GM20431 (cell line): ENCODE measurements around the gene TRIM6.

Experiments used
- in situ Hi-C: fragments of 300-500 bp; cut with MseI, MboI; formaldehyde crosslinking; loops from one replicate; pipeline ENCODE4 v1.15.0; 2020; ENCODE audit warnings: low sequenced_read_pairs; ENCODE audit not compliant: unreplicated experiment

TRIM6 gene

DNA sequence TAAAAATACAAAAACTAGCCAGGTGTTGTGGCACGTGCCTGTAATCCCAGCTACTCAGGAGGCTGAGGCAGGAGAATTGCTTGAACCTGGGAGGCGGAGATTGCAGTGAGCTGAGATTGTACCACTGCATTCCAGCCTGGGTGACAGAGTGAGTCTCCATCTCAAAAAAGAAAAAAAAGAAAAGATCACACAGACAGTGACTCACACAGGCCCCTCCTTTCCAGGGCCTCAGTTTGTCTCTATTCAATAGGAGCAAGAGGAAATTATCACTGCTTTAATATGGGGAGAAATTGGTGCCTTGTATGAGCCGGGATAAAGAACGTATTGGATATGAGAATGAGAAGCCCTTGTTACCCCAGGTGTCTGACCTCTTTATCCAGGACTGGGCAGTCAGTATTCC is 6.4 kb downstream of the TRIM6 start:
- in situ Hi-C loops, result loop anchor here (25.0 kb wide), 1 partner anchor 210 kb away; the partner anchor contains the start of gene OR52N2

DNA sequence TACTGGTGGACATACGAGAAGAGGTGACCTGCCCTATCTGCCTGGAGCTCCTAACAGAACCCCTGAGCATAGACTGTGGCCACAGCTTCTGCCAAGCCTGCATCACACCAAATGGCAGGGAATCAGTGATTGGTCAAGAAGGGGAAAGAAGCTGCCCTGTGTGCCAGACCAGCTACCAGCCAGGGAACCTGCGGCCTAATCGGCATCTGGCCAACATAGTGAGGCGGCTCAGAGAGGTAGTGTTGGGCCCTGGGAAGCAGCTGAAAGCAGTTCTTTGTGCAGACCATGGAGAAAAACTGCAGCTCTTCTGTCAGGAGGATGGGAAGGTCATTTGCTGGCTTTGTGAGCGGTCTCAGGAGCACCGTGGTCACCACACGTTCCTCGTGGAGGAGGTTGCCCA is 6.9 kb downstream of the TRIM6 start:
- in situ Hi-C loops, result loop anchor here (25.0 kb wide), 1 partner anchor 209 kb away; the partner anchor contains the start of gene OR52N2

DNA sequence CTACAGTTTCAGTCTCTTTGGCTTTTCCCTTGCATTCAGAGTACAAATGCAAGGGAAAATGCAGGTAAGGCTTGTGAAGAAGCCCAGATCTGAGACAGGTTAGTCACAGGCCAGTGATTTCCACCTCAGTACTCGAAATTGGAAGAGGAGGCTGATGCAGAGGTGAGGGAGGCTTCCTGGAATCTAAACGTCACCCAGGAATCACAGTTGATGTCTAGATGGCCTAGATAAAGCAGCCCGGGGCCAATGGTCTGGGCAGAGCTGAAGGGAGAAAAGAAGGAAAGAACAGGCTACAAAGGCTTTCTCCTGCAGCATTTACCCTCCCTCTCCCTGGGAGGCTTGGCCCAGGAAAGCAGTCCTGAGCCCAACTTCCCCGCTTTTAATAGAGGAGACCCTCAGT is 8.5 kb downstream of the TRIM6 start:
- in situ Hi-C loops, result loop anchor here (25.0 kb wide), 1 partner anchor 207 kb away; the partner anchor contains the start of gene OR52N2

DNA sequence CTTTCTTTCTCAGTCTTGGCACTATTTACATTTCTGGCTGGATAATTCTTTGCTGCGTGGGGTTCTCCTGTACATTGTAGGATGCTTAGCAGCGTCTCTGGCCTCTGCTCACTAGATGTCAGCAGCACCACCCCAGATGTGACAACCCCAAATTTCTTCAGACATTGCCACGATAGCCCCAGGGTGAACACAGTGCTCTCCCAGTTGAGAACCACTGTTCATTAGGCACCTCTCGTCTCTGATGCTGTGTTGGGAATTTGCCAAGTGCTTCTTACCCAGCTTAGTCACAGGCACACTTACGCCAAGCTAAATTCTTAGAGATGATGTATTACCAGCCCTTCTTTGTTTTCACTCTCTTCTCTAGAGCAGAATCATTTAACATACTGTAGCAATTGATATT is 9.4 kb downstream of the TRIM6 start:
- in situ Hi-C loops, result loop anchor here (25.0 kb wide), 1 partner anchor 206 kb away; the partner anchor contains the start of gene OR52N2

GRCh38 chr11:5608808-5609207 is 12.4 kb downstream of the TRIM6 start:
- in situ Hi-C loops, result loop anchor here (25.0 kb wide), 1 partner anchor 203 kb away; the partner anchor contains the start of gene OR52N2

GRCh38 chr11:5610446-5610845 is 14.0 kb downstream of the TRIM6 start:
- in situ Hi-C loops, result loop anchor here (25.0 kb wide), 1 partner anchor 202 kb away; the partner anchor contains the start of gene OR52N2

DNA sequence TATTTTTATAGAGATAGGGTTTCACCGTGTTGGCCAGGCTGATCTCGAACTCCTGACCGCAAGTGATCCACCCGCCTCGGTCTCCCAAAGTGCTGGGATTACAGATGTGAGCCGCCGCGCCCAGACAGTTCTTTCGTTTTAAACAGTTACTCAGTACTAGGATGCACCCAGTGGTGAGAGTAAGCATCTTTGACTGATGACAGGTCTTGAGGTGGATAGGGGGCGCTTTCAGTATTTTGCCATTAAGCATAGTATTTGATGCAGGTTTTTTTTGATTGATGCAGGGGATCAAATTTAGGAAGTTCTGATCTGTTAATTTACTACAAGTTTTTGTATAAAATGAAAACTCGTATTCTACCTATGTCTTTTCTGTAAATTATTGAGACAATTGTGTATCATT is 15.2 kb downstream of the TRIM6 start:
- in situ Hi-C loops, result loop anchor here (25.0 kb wide), 1 partner anchor 201 kb away; the partner anchor contains the start of gene OR52N2

DNA sequence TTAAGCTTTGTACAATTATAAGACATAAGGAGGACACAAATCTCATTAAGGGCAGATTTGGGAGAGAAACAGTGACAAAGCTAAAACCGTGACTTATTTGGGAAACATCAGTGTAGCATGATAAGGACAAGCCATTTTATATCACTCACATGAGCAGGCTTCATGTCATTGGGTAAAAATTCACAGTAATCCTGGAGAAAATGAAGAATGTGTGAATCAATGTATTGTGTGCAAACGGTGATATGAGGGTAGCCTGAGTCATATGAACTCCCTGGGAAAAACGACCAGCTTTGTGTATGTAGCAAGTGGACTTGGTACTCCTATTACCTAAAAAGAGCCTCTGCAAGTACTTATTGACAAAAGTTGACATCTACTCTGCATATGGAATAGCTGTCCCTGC is 22.4 kb downstream of the TRIM6 start:
- in situ Hi-C loops, result loop anchor here (25.0 kb wide), 1 partner anchor 193 kb away; the partner anchor contains the start of gene OR52N2

DNA sequence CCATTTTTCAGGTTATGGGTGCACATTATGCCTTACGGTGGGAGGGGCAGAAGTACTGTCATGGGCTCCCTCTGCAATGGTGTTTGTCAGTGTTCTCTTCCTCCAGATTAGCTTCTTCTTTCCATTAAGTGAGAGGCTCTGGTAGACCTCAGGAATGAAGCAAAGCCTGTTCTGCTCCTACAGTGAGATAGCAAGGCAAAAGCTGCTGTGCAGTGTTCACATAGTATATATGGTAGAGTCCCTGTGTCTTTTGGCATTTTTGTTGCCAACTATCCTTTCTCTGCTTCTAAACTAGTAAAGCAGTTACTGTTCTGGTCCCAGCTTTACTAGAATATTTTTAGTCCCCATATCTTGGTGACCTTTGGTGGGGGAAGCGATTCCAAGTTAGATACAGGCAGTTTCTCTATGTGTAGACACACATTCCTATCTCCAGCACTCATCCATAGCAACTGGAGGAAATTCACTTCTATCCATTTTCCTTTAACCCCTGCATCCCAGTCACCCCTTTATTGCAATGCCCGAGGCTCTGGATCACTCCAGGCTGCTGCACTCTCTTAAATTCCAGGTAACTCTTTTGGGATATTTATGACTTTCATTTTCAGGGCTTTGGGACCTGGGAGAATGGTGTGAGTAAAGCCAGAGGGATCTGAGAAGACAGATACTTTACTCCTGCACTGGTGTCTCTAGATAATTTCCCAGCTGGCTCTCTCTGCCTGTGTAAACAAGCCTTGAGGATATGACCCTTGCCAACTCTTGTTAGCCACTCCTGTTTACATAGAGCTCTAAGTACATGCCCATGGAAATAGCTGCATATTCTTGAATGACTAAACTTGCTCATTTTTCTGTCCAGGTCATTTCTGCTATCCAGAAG is 24.4 kb downstream of the TRIM6 start:
- in situ Hi-C loops, result loop anchor here (25.0 kb wide), 1 partner anchor 191 kb away; the partner anchor contains the start of gene OR52N2

- in situ Hi-C loops, result loop anchor here (25.0 kb wide), 1 partner anchor 191 kb away; the partner anchor contains the start of gene OR52N2
Observed at GRCh38 chr11:5621580-5621979, 25.1 kb downstream of the TRIM6 start.

DNA sequence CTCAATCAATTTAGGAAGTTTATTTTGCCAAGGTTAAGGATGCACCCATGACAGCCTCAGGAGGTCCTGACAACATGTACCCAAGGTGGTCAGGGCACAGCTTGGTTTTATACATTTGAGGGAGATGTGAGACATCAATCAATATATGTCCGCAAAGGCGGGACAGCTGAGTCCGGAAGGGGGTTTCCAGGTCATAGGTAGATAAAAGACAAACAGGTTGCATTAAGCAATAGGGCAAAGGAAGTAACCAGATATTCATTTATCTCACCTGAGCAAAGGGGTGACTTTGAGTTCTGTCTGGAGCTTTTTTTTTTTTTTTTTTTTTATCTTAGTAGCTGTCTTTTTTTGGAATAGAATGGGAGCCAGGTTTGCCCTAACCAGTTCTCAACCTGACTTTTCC is 26.4 kb downstream of the TRIM6 start:
- in situ Hi-C loops, result loop anchor here (25.0 kb wide), 1 partner anchor 189 kb away; the partner anchor contains the start of gene OR52N2

- in situ Hi-C loops, result loop anchor here (25.0 kb wide), 1 partner anchor 188 kb away; the partner anchor contains the start of gene OR52N2
Observed at GRCh38 chr11:5624489-5625279, 28.2 kb downstream of the TRIM6 start, which contains the start of gene TRIM34. Gene TRIM34 (plus strand): TSS chr11:5625001. CDS start chr11:5632332, 7,331 bp downstream.

GRCh38 chr11:5625281-5625680 is 28.8 kb downstream of the TRIM6 start:
- in situ Hi-C loops, result no loop called here

DNA sequence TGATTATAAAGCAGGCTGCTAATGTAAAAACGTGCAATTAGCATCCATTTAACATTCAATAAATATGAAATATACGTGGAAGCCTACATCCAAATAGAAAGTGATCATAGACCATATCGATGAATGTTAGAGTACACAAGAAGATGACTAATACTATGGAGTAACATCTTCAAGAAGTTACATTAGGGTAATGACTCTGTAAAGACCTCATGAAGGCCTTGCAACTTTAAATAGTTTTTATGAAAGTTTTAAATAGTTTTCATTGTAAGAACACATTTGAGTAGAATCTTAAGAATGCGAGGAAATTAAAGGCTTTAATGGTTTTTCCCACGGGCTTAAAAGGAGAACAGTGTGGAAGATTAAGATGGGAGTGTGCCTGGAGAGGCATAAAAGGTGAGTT is 29.8 kb downstream of the TRIM6 start:
- in situ Hi-C loops, result no loop called here

DNA sequence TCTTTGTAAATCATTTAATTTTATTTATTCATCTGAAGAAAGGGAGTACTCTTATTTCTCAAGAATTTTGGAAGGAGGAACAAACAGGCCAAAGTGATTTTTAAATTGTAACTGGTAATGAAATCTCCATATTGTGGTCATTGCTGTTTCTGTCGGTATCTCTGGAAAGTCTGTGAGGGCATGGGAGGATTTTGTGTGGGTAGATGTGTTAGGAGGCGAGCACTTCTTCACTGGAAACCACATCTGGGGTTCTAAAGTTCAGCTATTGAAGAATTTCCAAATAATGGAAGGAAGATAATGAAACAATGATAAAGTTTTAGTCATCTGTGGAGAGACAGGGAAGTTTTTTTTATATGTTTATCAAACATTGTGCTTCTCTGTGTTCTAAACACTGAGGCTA is 35.0 kb downstream of the TRIM6 start:
- in situ Hi-C loops, result no loop called here

GRCh38 chr11:5631969-5632635 is 35.7 kb downstream of the TRIM6 start:
- in situ Hi-C loops, result no loop called here

- in situ Hi-C loops, result no loop called here
Observed at GRCh38 chr11:5639953-5640352, 43.5 kb downstream of the TRIM6 start.

DNA sequence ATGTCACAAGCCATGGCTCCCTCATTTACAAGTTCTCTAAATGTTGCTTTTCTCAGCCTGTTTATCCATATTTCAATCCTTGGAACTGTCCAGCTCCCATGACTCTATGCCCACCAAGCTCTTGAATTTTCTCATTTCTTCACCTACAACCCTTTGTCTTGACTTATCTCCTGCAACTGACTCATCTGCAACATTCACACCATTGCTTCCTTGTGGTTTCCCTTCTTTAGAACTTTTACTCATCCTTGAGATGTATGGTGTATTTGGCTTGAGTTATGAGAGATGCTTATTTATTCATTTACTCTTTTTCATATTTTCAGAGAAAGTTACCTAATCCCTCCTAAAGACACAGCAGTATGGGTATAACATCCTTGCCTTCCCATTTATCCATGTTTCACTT is 47.1 kb downstream of the TRIM6 start:
- in situ Hi-C loops, result no loop called here

DNA sequence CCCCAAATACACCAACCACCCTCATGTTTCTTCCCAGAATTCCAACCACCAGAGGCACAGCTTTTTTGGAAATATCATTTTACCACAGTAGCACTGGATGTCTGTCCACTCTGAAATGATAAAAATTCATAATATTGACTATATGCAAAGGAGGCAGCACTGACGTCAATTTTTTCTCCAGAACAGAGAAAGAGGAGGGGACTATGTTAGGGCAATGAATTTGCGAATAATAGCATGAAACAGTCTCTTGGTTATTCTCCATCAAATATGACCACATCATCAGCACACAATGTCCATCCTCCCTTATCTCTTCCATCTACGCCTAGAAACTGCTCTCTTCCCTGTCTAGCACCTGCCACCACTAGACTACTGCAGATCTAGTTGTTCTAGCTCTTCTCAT is 49.7 kb downstream of the TRIM6 start:
- in situ Hi-C loops, result no loop called here

DNA sequence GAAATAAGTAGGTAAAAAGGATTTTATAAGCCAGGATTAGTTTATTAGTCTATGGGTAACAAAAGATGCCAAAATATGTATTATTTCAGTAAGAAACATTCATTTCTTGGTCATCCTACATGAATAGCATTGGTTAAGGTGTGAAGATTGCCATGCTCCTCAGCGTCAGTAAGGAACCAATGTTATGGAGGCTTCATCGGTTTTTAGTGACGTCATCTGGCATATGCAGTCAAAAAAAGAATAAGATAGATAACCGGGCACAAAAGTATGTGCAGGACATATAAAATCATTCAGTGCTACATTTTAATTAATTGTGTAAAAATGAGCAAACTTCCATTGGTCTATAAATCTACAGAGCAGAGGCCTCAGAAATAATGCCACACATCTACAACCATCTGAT is 59.0 kb downstream of the TRIM6 start:
- in situ Hi-C loops, result no loop called here
